KMS-11 (cell line): Measurements from ENCODE around the gene NSDHL.

Experiments
- H2AFZ ChIP-seq: fragments of 200-600 bp; sonication (generic); 2 replicates; pipeline ENCODE4 v1.6.1; 2016; ENCODE audit warnings: antibody characterized with exemption, mixed run types, low read depth
- H3K27ac ChIP-seq: fragments of 200-600 bp; sonication (generic); 2 replicates; pipeline ENCODE4 v1.6.1; 2016; ENCODE audit warnings: mild to moderate bottlenecking, mixed run types
- H3K27me3 ChIP-seq: fragments of 200-600 bp; sonication (generic); 2 replicates; pipeline ENCODE4 v1.6.1; 2017; ENCODE audit warnings: mild to moderate bottlenecking, low read depth, mixed run types, moderate library complexity; ENCODE audit not compliant: insufficient read depth
- H3K36me3 ChIP-seq: fragments of 200-600 bp; sonication (generic); 2 replicates; pipeline ENCODE4 v1.6.1; 2017; ENCODE audit warnings: mild to moderate bottlenecking, mixed run types; ENCODE audit not compliant: insufficient read depth
- H3K4me1 ChIP-seq: fragments of 200-600 bp; sonication (generic); 2 replicates; pipeline ENCODE4 v1.6.1; 2016; ENCODE audit warnings: mild to moderate bottlenecking, low read depth, mixed run types; ENCODE audit not compliant: poor library complexity, severe bottlenecking
- H3K4me2 ChIP-seq: fragments of 200-600 bp; sonication (generic); 2 replicates; pipeline ENCODE4 v1.7.0; 2016; ENCODE audit warnings: mild to moderate bottlenecking, mixed run types
- H3K4me3 ChIP-seq: fragments of 200-600 bp; sonication (generic); IDR thresholded peaks from 2 replicates; pipeline ENCODE4 v1.6.1; 2017; ENCODE audit warnings: low read depth, low read length, mixed read lengths; ENCODE audit not compliant: insufficient read depth
- H3K79me2 ChIP-seq: fragments of 200-600 bp; sonication (generic); 2 replicates; pipeline ENCODE4 v1.6.1; 2016; ENCODE audit warnings: low read depth, mixed run types; ENCODE audit not compliant: insufficient read depth
- H3K9ac ChIP-seq: fragments of 200-600 bp; sonication (generic); 2 replicates; pipeline ENCODE4 v1.6.1; 2016; ENCODE audit warnings: mild to moderate bottlenecking, mixed run types
- H4K20me1 ChIP-seq: fragments of 200-600 bp; sonication (generic); 2 replicates; pipeline ENCODE4 v1.6.1; 2016; ENCODE audit warnings: mild to moderate bottlenecking, mixed run types; ENCODE audit not compliant: insufficient read depth
- TF ChIP-seq, protein P1 (sequence below): fragments of 200-600 bp; sonication (generic); conservative IDR thresholded peaks from 2 replicates; pipeline ENCODE4 v1.6.1; 2017; ENCODE audit warnings: low read depth, mild to moderate bottlenecking, antibody characterized with exemption, low read length, moderate library complexity, mixed read lengths

Gene NSDHL

GRCh38 chrX:152917656-152918579, 87.1 kb downstream of the NSDHL start:
- Histone ChIP-seq H3K27ac (no peak overlapping the region), H3K4me3 (no peak overlapping the region), H3K4me2 (no peak overlapping the region), H3K27me3 (no peaks in the 10 kb centered on the region), H2AFZ (no peak overlapping the region), H3K4me1 (no peaks in the 10 kb centered on the region), H4K20me1 (no peaks in the 10 kb centered on the region), H3K36me3 (no peaks in the 10 kb centered on the region), H3K79me2 (no peaks in the 10 kb centered on the region), H3K9ac (no peak overlapping the region)
- TF ChIP-seq, protein P1, sequence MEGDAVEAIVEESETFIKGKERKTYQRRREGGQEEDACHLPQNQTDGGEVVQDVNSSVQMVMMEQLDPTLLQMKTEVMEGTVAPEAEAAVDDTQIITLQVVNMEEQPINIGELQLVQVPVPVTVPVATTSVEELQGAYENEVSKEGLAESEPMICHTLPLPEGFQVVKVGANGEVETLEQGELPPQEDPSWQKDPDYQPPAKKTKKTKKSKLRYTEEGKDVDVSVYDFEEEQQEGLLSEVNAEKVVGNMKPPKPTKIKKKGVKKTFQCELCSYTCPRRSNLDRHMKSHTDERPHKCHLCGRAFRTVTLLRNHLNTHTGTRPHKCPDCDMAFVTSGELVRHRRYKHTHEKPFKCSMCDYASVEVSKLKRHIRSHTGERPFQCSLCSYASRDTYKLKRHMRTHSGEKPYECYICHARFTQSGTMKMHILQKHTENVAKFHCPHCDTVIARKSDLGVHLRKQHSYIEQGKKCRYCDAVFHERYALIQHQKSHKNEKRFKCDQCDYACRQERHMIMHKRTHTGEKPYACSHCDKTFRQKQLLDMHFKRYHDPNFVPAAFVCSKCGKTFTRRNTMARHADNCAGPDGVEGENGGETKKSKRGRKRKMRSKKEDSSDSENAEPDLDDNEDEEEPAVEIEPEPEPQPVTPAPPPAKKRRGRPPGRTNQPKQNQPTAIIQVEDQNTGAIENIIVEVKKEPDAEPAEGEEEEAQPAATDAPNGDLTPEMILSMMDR: no peak

- Histone ChIP-seq H3K36me3 (no peaks in the 10 kb centered on the region), H3K79me2 (no peaks in the 10 kb centered on the region), H3K27ac (no peak overlapping the region), H3K4me2 (no peak overlapping the region), H3K4me3 (no peak overlapping the region), H3K4me1 (no peaks in the 10 kb centered on the region), H3K27me3 (no peaks in the 10 kb centered on the region), H3K9ac (no peak overlapping the region), H4K20me1 (no peaks in the 10 kb centered on the region), H2AFZ (no peak overlapping the region)
- TF ChIP-seq, protein P1: no peak
Observed at GRCh38 chrX:152918707-152919106, 87.8 kb downstream of the NSDHL start.
